HepG2 (cell line): ENCODE measurements around the gene MORF4L1. TPM values are rescaled to one million over a fixed set of nuclear protein-coding genes. Genes with fewer than 3 reads are reported as not detected.

Experiments
- ATAD3A ChIP-seq: sonication (generic); formaldehyde crosslinking; IDR thresholded peaks from 2 replicates; pipeline ENCODE4 v1.4.0; 2020; ENCODE audit warnings: missing genetic modification reagents
- CCDC6 ChIP-seq: sonication (generic); formaldehyde crosslinking; IDR thresholded peaks from 2 replicates; pipeline ENCODE4 v1.8.1; 2022; ENCODE audit warnings: mild to moderate bottlenecking, missing genetic modification reagents, moderate library complexity
- EP300 ChIP-seq, 3 experiments: sonication (generic) in 1 of 3; formaldehyde crosslinking in 1 of 3; IDR thresholded peaks; 2 replicates each; pipeline versions ENCODE4 v1.5.1 to v1.6.1; 2011 to 2020; ENCODE audit warnings: low read depth in 2 of 3, low read length in 2 of 3, borderline replicate concordance in 1 of 3, improper control_type of control experiment in 1 of 3, mild to moderate bottlenecking in 1 of 3, missing genetic modification reagents in 1 of 3, moderate library complexity in 1 of 3
- FOSL2 ChIP-seq: sonication (generic); formaldehyde crosslinking; IDR thresholded peaks from 2 replicates; pipeline ENCODE4 v1.4.0; 2020; ENCODE audit warnings: missing genetic modification reagents
- HES4 ChIP-seq: sonication (generic); formaldehyde crosslinking; IDR thresholded peaks from 2 replicates; pipeline ENCODE4 v1.9.0; 2021; ENCODE audit warnings: mild to moderate bottlenecking, missing genetic modification reagents, borderline replicate concordance
- HHEX ChIP-seq: IDR thresholded peaks from 2 replicates; pipeline ENCODE4 v1.6.1; 2016; ENCODE audit warnings: control low read depth
- HNRNPH1 ChIP-seq: fragments of 200-400 bp; formaldehyde crosslinking; optimal IDR thresholded peaks from 2 replicates; pipeline ENCODE3; 2017; ENCODE audit warnings: mild to moderate bottlenecking, low read depth, low read length
- KLF12 ChIP-seq: sonication (generic); formaldehyde crosslinking; IDR thresholded peaks from 2 replicates; pipeline ENCODE4 v1.4.0; 2020; ENCODE audit warnings: missing genetic modification reagents, borderline replicate concordance
- KLF16 ChIP-seq, 2 experiments: sonication (generic) in 1 of 2; formaldehyde crosslinking in 1 of 2; IDR thresholded peaks; 2 replicates each; pipeline versions ENCODE4 v1.6.1 to v1.8.0; 2016 to 2023; ENCODE audit warnings: missing genetic modification reagents in 2 of 2, missing compliant biosample characterization in 1 of 2
- REPIN1 ChIP-seq: sonication (generic); formaldehyde crosslinking; IDR thresholded peaks from 2 replicates; pipeline ENCODE4 v1.8.0; 2022; ENCODE audit warnings: missing genetic modification reagents, low read depth, mild to moderate bottlenecking, borderline replicate concordance
- RFXANK ChIP-seq: IDR thresholded peaks from 2 replicates; pipeline ENCODE4 v1.6.1; 2016
- SCMH1 ChIP-seq: sonication (generic); formaldehyde crosslinking; IDR thresholded peaks from 2 replicates; pipeline ENCODE4 v1.9.0; 2021; ENCODE audit warnings: missing genetic modification reagents, mild to moderate bottlenecking, borderline replicate concordance
- ZMYM2 ChIP-seq: sonication (generic); formaldehyde crosslinking; IDR thresholded peaks from 2 replicates; pipeline ENCODE4 v1.8.0; 2022; ENCODE audit warnings: mild to moderate bottlenecking, missing genetic modification reagents
- ZNF558 ChIP-seq: sonication (generic); formaldehyde crosslinking; IDR thresholded peaks from 2 replicates; pipeline ENCODE4 v1.9.0; 2022; ENCODE audit warnings: mild to moderate bottlenecking, missing genetic modification reagents, borderline replicate concordance
- ZNF839 ChIP-seq: sonication (generic); formaldehyde crosslinking; IDR thresholded peaks from 2 replicates; pipeline ENCODE4 v1.4.0; 2020; ENCODE audit warnings: missing genetic modification reagents, mild to moderate bottlenecking, borderline replicate concordance
- polyA plus RNA-seq, 8 experiments: library from polyadenylated mRNA; depleted of rRNA in 3 of 8; stranded (reverse) in 7 of 8; unstranded in 1 of 8; fragments of >200 nt; fragmentation: Illumina TruSeq in 4 of 8; extraction: Trizol in 4 of 8; gene quantifications; 2 replicates each; pipeline versions ENCODE4 v1.2.1 to v1.2.3, GENCODE V29; 2011 to 2016; ENCODE audit warnings: low read depth in 4 of 8, missing spikeins in 1 of 8, mixed read lengths in 1 of 8; ENCODE audit not compliant: insufficient read depth in 1 of 8
- total RNA-seq, 5 experiments: library from RNA; depleted of rRNA; stranded (reverse); fragments of >200 nt; fragmentation: Illumina TruSeq; extraction: Trizol; gene quantifications; 2 replicates each; pipeline ENCODE4 v1.2.3, GENCODE V29; 2016; ENCODE audit warnings: low read depth in 1 of 5
- TF ChIP-seq, protein P1 (sequence below): sonication (generic); formaldehyde crosslinking; IDR thresholded peaks from 2 replicates; pipeline ENCODE4 v1.4.0; 2020; ENCODE audit warnings: mild to moderate bottlenecking, missing genetic modification reagents, borderline replicate concordance
- TF ChIP-seq, protein P2 (sequence below): sonication (generic); formaldehyde crosslinking; IDR thresholded peaks from 2 replicates; pipeline ENCODE4 v1.5.1; 2020; ENCODE audit warnings: mild to moderate bottlenecking, missing genetic modification reagents
- TF ChIP-seq, protein P3 (sequence below): sonication (generic); formaldehyde crosslinking; IDR thresholded peaks from 2 replicates; pipeline ENCODE4 v1.5.0; 2020; ENCODE audit warnings: mild to moderate bottlenecking, missing genetic modification reagents, moderate library complexity

Gene MORF4L1
- total and polyA plus RNA-seq, 2 of the 13 experiments (the other 11 are each of a cell fraction or from before 2014, with no cell fraction given): 218 to 219 TPM

DNA sequence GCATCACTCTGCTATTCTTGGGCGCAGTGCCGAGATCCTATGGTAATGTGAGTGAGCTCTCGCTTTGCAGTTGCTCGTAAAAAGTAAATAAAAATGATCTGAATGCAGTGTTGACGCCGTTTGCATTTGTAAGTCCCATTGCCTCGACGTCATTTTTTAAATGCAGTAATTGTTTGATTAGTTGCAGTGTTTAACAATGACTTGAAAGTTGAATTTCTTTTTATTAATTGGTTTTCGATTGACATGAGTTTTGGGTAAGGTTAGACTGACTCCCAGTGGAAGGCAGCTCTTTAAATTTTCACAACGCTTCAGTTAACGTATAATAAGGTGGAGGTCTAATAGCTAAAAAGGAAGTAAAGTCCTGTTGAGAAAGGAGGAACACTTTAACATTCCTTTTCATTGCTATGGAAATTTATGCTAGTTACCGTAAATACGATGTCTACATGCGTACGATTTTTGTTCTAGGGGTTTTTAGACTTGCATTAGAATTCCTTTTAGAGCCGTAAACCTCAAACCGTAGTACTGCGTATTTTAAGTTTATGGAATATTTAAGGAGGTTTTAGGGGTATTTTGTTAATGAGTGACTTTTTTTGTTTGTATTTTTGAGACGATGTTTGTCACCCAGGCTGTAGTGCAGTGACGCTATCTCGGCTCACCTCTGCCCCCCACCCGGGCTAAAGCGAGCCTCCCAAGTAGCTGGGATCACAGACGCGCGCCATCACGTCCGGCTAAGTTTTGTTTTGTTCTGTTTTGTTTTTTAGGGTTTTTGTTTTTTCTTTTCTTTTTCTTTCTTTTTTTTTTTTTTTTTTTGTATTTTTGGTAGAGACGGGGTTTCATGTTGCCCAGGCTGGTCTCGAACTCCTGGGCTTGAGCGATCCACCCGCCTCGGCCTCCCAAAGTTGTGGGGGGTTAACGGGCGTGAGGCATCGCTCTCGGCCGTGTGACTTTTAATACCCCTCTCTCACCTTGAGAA, 1.4 kb downstream of the MORF4L1 start (continued):
- TF ChIP-seq, protein P1, sequence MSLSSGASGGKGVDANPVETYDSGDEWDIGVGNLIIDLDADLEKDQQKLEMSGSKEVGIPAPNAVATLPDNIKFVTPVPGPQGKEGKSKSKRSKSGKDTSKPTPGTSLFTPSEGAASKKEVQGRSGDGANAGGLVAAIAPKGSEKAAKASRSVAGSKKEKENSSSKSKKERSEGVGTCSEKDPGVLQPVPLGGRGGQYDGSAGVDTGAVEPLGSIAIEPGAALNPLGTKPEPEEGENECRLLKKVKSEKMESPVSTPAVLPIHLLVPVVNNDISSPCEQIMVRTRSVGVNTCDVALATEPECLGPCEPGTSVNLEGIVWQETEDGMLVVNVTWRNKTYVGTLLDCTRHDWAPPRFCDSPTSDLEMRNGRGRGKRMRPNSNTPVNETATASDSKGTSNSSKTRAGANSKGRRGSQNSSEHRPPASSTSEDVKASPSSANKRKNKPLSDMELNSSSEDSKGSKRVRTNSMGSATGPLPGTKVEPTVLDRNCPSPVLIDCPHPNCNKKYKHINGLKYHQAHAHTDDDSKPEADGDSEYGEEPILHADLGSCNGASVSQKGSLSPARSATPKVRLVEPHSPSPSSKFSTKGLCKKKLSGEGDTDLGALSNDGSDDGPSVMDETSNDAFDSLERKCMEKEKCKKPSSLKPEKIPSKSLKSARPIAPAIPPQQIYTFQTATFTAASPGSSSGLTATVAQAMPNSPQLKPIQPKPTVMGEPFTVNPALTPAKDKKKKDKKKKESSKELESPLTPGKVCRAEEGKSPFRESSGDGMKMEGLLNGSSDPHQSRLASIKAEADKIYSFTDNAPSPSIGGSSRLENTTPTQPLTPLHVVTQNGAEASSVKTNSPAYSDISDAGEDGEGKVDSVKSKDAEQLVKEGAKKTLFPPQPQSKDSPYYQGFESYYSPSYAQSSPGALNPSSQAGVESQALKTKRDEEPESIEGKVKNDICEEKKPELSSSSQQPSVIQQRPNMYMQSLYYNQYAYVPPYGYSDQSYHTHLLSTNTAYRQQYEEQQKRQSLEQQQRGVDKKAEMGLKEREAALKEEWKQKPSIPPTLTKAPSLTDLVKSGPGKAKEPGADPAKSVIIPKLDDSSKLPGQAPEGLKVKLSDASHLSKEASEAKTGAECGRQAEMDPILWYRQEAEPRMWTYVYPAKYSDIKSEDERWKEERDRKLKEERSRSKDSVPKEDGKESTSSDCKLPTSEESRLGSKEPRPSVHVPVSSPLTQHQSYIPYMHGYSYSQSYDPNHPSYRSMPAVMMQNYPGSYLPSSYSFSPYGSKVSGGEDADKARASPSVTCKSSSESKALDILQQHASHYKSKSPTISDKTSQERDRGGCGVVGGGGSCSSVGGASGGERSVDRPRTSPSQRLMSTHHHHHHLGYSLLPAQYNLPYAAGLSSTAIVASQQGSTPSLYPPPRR: no peak
- no peak for TF ChIP-seq HHEX (CRISPR knock-in tag)
- TF ChIP-seq HES4 (CRISPR knock-in tag): no peak
- no peak for TF ChIP-seq ATAD3A
- TF ChIP-seq, protein P2, sequence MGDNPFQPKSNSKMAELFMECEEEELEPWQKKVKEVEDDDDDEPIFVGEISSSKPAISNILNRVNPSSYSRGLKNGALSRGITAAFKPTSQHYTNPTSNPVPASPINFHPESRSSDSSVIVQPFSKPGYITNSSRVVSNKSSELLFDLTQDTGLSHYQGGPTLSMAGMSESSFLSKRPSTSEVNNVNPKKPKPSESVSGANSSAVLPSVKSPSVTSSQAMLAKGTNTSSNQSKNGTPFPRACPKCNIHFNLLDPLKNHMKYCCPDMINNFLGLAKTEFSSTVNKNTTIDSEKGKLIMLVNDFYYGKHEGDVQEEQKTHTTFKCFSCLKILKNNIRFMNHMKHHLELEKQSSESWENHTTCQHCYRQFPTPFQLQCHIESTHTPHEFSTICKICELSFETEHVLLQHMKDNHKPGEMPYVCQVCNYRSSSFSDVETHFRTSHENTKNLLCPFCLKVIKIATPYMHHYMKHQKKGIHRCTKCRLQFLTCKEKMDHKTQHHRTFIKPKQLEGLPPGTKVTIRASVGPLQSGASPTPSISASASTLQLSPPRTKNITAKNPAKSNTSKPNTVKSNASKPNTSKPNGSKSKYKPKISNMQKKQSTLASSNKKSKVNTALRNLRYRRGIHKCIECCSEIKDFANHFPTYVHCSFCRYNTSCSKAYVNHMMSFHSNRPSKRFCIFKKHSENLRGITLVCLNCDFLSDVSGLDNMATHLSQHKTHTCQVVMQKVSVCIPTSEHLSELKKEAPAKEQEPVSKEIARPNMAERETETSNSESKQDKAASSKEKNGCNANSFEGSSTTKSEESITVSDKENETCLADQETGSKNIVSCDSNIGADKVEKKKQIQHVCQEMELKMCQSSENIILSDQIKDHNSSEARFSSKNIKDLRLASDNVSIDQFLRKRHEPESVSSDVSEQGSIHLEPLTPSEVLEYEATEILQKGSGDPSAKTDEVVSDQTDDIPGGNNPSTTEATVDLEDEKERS (CRISPR knock-in tag): 0 out of 2 replicates have a peak, but pooled peaks have one; percentile 34
- no peak for TF ChIP-seq EP300 (IDR thresholded peaks at IDR 0.05; ENCODE audit: low read depth in 2 of 2, low read length in 2 of 2)
- TF ChIP-seq EP300 (CRISPR knock-in tag; IDR thresholded peaks at IDR 0.05; ENCODE audit: borderline replicate concordance): no peak
- TF ChIP-seq ZNF558 (CRISPR knock-in tag): 0 out of 2 replicates have a peak, but pooled peaks have one; percentile 10
- TF ChIP-seq FOSL2: no peak
- TF ChIP-seq SCMH1 (CRISPR knock-in tag): no peak
- no peak for TF ChIP-seq KLF16 (CRISPR knock-in tag; IDR thresholded peaks at IDR 0.05)
- no peak for TF ChIP-seq CCDC6 (CRISPR knock-in tag)
- no peak for TF ChIP-seq ZMYM2 (CRISPR knock-in tag)
- TF ChIP-seq HNRNPH1: no peak
- no peak for TF ChIP-seq RFXANK (CRISPR knock-in tag)
- TF ChIP-seq, protein P3, sequence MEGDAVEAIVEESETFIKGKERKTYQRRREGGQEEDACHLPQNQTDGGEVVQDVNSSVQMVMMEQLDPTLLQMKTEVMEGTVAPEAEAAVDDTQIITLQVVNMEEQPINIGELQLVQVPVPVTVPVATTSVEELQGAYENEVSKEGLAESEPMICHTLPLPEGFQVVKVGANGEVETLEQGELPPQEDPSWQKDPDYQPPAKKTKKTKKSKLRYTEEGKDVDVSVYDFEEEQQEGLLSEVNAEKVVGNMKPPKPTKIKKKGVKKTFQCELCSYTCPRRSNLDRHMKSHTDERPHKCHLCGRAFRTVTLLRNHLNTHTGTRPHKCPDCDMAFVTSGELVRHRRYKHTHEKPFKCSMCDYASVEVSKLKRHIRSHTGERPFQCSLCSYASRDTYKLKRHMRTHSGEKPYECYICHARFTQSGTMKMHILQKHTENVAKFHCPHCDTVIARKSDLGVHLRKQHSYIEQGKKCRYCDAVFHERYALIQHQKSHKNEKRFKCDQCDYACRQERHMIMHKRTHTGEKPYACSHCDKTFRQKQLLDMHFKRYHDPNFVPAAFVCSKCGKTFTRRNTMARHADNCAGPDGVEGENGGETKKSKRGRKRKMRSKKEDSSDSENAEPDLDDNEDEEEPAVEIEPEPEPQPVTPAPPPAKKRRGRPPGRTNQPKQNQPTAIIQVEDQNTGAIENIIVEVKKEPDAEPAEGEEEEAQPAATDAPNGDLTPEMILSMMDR (CRISPR knock-in tag): no peak
- no peak for TF ChIP-seq ZNF839 (CRISPR knock-in tag)
- TF ChIP-seq REPIN1 (CRISPR knock-in tag): no peak
- TF ChIP-seq KLF12 (CRISPR knock-in tag): 0 out of 2 replicates have a peak, but pooled peaks have one; percentile 61
